ENCODE data around the gene ABHD12B. TPM values are rescaled to one million over a fixed set of nuclear protein-coding genes. Genes with fewer than 3 reads are reported as not detected.

Gene ABHD12B
- total RNA-seq = not detected
- not detected for polyA plus RNA-seq
- long read RNA-seq, donor 1 = 0 reads
- long read RNA-seq, donor 2 = 0 reads
- long read RNA-seq, donor 3 = 0 reads

DNA sequence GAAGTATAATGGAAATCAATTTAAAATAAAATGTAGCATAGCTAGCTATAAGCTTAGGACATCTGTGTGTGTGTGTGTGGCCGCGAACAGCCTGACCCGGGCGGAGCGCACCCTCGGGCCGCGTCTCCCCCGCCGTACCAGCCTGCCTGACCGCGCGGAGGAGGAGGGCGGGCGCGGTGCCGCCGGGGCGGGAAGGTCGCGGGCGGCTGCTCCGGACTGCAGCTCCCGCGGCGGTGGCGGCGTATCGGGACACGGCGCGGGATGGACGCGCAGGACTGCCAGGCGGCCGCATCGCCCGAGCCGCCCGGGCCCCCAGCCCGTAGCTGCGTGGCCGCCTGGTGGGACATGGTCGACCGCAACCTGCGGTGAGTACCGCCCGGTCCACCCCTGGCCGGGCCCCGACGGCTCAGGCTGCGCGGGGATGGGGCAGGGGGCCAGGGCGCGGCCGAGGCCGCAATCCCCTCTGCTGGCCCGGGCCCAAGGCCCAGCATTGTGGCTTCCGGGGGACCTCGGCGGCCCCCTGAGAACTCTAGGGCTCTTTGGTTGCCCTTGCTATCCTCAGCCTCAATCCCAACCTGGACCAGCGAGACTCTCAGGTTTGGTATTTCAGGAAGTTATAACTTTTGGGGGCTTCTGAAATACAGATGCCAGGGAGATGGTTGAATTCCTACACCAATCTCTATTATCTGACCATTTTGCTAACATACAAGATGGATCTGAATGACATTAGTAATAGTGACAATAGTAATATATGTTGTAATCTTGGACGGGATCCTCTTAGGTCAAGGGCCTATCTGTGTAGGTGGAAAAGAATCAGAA lies at the start of gene ABHD12B:
TSS of gene ABHD12B (plus strand) at position 140 of the 819 bp plus-strand sequence. CDS start at position 262, 122 bp downstream.
- TF ChIP-seq, protein P1, sequence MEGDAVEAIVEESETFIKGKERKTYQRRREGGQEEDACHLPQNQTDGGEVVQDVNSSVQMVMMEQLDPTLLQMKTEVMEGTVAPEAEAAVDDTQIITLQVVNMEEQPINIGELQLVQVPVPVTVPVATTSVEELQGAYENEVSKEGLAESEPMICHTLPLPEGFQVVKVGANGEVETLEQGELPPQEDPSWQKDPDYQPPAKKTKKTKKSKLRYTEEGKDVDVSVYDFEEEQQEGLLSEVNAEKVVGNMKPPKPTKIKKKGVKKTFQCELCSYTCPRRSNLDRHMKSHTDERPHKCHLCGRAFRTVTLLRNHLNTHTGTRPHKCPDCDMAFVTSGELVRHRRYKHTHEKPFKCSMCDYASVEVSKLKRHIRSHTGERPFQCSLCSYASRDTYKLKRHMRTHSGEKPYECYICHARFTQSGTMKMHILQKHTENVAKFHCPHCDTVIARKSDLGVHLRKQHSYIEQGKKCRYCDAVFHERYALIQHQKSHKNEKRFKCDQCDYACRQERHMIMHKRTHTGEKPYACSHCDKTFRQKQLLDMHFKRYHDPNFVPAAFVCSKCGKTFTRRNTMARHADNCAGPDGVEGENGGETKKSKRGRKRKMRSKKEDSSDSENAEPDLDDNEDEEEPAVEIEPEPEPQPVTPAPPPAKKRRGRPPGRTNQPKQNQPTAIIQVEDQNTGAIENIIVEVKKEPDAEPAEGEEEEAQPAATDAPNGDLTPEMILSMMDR (IDR thresholded peaks at IDR 0.05) = no peak
- Histone ChIP-seq H3K36me3 (no peaks in the 10 kb centered on the region), H3K4me1 (peaks cover 0 to 17% (median 0%) of the 10 kb centered on the region in 9 donors), H3K4me3 (peak within 1 kb of the TSS in 8 of 10 donors; percentile 8 to 39 (median 21)), H3K27me3 (peaks cover 9 to 52% (median 38%) of the 10 kb centered on the region in 7 donors), H3K27ac (no peak within 1 kb of the TSS), H3K9me3 (no peaks in the 10 kb centered on the region)
- ATAC-seq = peak in 1 of 8 donors; percentile 69
- intact Hi-C loops (cut with DNase I) = no loop called here
- 9 to 13% methylated on average over 40 to 63 of the region's 63 CpGs for whole genome bisulfite sequencing, 2 donors
- no peak for DNase-seq

DNA sequence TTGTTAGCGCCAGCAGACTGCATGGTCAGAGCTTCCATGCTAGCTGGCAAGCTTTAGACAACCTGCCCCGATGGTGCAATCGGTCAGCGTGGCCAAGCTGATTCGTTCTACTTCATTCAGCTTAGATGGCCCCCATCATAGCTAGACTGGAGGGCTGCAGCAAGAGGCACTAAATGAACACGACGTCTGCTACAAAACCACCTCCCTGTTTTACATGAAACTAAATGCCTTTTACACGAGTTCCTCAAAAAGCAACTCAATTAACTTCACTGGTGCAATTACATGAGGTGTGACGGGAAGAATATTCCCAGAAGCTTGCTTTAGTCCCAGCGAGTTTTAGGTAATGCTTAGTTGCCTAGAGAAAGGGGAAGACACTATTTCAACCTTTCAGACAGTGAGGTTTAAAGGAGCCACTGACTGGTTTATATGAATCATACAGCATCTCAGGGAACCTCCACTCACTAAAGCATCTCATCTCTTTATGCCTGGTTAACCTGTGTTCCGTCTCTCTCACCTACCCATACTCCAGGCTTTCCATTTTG lies 49.3 kb upstream of the ABHD12B start:
- peaks cover 0 to 21% (median 0%) of the 10 kb centered on the region in 9 donors for H3K36me3 ChIP-seq
- intact Hi-C loops (cut with DNase I) = no loop called here
- TF ChIP-seq, protein P1 (IDR thresholded peaks at IDR 0.05) = no peak
- H3K4me3 ChIP-seq = no peak overlapping the region
- peak overlapping the region in 4 of 10 donors; percentile 19 to 79 (median 46) for H3K27ac ChIP-seq
- DNase-seq (no peak), ATAC-seq (peak in 2 of 8 donors; percentile 10 to 31)
- H3K27me3 ChIP-seq = no peaks in the 10 kb centered on the region
- WGBS, 2 donors = 80 to 81% methylated on average over 11 of the region's 11 CpGs
- no peaks in the 10 kb centered on the region for H3K9me3 ChIP-seq
- peaks cover 0 to 66% (median 23%) of the 10 kb centered on the region in 9 donors for H3K4me1 ChIP-seq

GRCh38 chr14:50823051-50823761 lies 48.6 kb upstream of the ABHD12B start:
- intact Hi-C loops (cut with DNase I) = no loop called here
- H3K36me3 ChIP-seq = peaks cover 0 to 21% (median 0%) of the 10 kb centered on the region in 9 donors
- H3K27me3 ChIP-seq = no peaks in the 10 kb centered on the region
- DNase-seq (no peak), ATAC-seq (peak in 6 of 8 donors; percentile 27 to 58 (median 49))
- peak overlapping the region in 7 of 10 donors; percentile 4 to 79 (median 31) for H3K27ac ChIP-seq
- TF ChIP-seq, protein P1 (IDR thresholded peaks at IDR 0.05) = no peak
- peak overlapping the region in 4 of 10 donors; percentile 3 to 20 (median 10) for H3K4me3 ChIP-seq
- H3K9me3 ChIP-seq = no peaks in the 10 kb centered on the region
- H3K4me1 ChIP-seq = peaks cover 0 to 72% (median 23%) of the 10 kb centered on the region in 9 donors
- WGBS, 2 donors = 57 to 58% methylated on average over 11 of the region's 11 CpGs
